IPS DF 4.7 (cell line): ENCODE measurements around the gene NRL.
A peak's percentile ranks its signal among the peaks of the same experiment; 100 is the strongest.

Source experiments
- DNase-seq: peaks from one replicate; pipeline ENCODE4 v3.0.0-alpha.2; 2013; ENCODE audit warnings: low spot score; ENCODE audit errors: extremely low read depth

Gene NRL

GRCh38 chr14:24114532-24115421, at the start of gene NRL, which contains the start of gene DCAF11:
TSS of gene NRL (minus strand) at chr14:24114949. CDS start at chr14:24082848, 32,101 bp downstream.
TSS of gene DCAF11 (plus strand) at chr14:24114777. CDS start at chr14:24115595, 818 bp downstream.
- peak; percentile 98 for DNase-seq

GRCh38 chr14:24162093-24162492, 47.3 kb upstream of the NRL start:
- no peak for DNase-seq

- peak; percentile 92 for DNase-seq
Measured at GRCh38 chr14:24160850-24161804, 46.4 kb upstream of the NRL start, which contains the start of gene IRF9. TSS of gene IRF9 (plus strand) at chr14:24161265. CDS start at chr14:24162145, 880 bp downstream.

GRCh38 chr14:24160499-24160849, 45.7 kb upstream of the NRL start:
- no peak for DNase-seq

- no peak for DNase-seq
Measured at GRCh38 chr14:24159777-24160498, 45.2 kb upstream of the NRL start.

- no peak for DNase-seq
Measured at GRCh38 chr14:24157331-24157730, 42.6 kb upstream of the NRL start.

- no peak for DNase-seq
Measured at GRCh38 chr14:24156840-24157239, 42.1 kb upstream of the NRL start.

- no peak for DNase-seq
Measured at GRCh38 chr14:24155100-24155499, 40.4 kb upstream of the NRL start.

GRCh38 chr14:24151404-24152080, 36.8 kb upstream of the NRL start:
- DNase-seq, result no peak

- DNase-seq, result no peak
Measured at GRCh38 chr14:24150993-24151392, 36.2 kb upstream of the NRL start.

- DNase-seq, result no peak
Measured at GRCh38 chr14:24150567-24150966, 35.8 kb upstream of the NRL start.

GRCh38 chr14:24150061-24150460, 35.3 kb upstream of the NRL start:
- no peak for DNase-seq

- no peak for DNase-seq
Measured at GRCh38 chr14:24149302-24149969, 34.7 kb upstream of the NRL start.

GRCh38 chr14:24147761-24148428, 33.1 kb upstream of the NRL start:
- DNase-seq, result no peak

- no peak for DNase-seq
Measured at GRCh38 chr14:24146978-24147760, 32.4 kb upstream of the NRL start, which contains the start of gene RNF31. TSS of gene RNF31 (plus strand) at chr14:24147498. CDS start at chr14:24147699, 201 bp downstream.

- DNase-seq, result no peak
Measured at GRCh38 chr14:24146453-24146977, 31.8 kb upstream of the NRL start, which contains the start of gene PSME2. TSS of gene PSME2 (minus strand) at chr14:24146610. CDS start at chr14:24146581, 29 bp downstream.

GRCh38 chr14:24145690-24146452, 31.1 kb upstream of the NRL start:
- no peak for DNase-seq
